ENCODE results near the gene PLD1.
"Not testable (repeated sequence)": the region's sequence is repeated elsewhere in the genome, so short reads cannot be mapped to it uniquely, and the experiment has no call there.

PLD1 gene

DNA sequence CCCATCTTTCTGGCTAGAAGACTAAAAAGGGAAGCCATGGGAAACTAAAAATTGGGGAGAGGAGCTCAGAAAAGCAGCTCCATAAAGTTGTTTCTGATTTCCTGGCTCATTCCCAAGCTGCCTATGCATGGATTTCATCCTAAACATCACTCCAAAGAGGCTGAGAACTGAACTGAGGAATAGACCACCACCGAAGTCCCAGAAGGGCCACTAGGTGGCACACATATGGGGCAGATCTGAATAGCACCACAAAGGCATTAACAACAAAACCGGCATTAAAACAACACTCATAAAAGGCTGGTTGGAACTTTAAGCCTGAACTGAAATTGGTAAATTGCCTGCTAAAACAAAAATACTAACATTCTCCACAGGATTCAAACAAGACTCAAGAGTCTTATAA, 106.3 kb downstream of the PLD1 start:
- intact Hi-C loops (cut with micrococcal nuclease), result loop anchor here (5.0 kb wide), 1 partner anchor 68 kb away; no protein-coding TSS in a partner anchor
- no peaks in the 10 kb centered on the region for H3K27me3 Mint-ChIP-seq
- H3K27ac Mint-ChIP-seq, result no peak overlapping the region
- H3K4me3 Mint-ChIP-seq, result no peak overlapping the region
- no peaks in the 10 kb centered on the region for H3K4me1 Mint-ChIP-seq (ENCODE audit: low read depth)
- H3K36me3 Mint-ChIP-seq (ENCODE audit: low read depth), result peaks cover 50% of the 10 kb centered on the region
- no peaks in the 10 kb centered on the region for H3K9me3 Mint-ChIP-seq

DNA sequence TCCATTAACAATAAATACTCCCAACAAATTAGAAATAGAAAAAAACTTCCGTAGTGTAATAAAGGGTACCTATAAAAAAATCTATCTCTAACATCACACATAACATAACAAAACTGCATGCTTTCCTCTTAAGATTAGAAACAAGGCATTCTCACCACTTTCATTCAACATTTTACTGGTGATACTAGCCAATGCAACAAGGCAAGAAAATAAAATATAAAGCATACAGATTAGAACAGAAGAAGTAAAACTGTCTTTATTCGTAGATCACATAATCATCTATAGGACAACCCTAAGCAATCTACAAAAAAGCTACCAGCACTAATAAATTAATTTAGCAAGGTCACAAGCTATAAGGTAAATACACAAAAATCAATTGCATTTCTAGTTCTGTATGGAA, 107.1 kb downstream of the PLD1 start:
- intact Hi-C loops (cut with micrococcal nuclease), result loop anchor here (5.0 kb wide), 1 partner anchor 69 kb away; no protein-coding TSS in a partner anchor
- no peaks in the 10 kb centered on the region for H3K27me3 Mint-ChIP-seq
- H3K27ac Mint-ChIP-seq, result no peak overlapping the region
- H3K4me1 Mint-ChIP-seq (ENCODE audit: low read depth), result no peaks in the 10 kb centered on the region
- H3K36me3 Mint-ChIP-seq (ENCODE audit: low read depth), result peaks cover 55% of the 10 kb centered on the region
- H3K4me3 Mint-ChIP-seq, result no peak overlapping the region
- H3K9me3 Mint-ChIP-seq, result no peaks in the 10 kb centered on the region

DNA sequence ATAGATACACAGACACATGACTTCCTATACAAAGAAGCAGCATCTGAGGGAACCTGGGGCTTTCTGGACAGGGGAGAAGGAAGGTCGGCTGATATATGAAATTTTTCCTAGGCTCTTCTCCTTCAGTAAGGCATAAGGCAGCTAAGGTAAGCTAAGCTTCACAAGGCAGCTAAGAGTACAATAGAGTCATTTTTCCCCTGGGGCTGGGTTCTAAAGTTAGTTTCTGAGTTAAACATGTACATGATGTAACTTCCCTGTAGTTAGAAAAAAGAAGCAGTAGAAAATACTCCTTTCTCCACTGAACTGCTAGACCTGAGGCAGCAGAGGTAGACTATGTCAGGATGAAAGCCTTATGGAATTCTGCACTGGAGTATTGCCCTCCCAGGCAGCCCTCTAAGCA, 109.6 kb downstream of the PLD1 start:
- no peaks in the 10 kb centered on the region for H3K27me3 Mint-ChIP-seq
- no peak overlapping the region for H3K4me3 Mint-ChIP-seq
- H3K9me3 Mint-ChIP-seq, result no peaks in the 10 kb centered on the region

DNA sequence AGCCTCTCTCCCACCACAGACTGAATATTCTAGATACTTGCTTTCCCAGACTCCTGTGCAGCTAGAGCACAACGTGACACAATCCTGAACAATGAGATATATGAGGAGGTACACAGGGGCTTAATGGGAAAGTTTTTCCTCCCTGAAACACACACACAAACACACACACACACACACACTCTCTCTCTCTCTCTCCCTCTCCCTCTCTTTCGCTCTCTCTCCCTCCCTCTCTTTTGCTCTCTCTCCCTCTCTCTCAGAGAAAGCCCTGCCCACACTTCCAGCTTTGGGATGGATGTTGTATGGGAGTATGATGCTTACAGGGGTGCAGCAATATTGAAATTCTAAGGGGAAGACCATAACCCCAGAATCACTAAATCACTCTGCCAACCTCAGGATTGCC, 110.1 kb downstream of the PLD1 start:
- intact Hi-C loops (cut with micrococcal nuclease), result loop anchor here (5.0 kb wide), 1 partner anchor 72 kb away; no protein-coding TSS in a partner anchor
- Mint-ChIP-seq H3K36me3 (ENCODE audit: low read depth) (peaks cover 50% of the 10 kb centered on the region), H3K27ac (no peak overlapping the region), H3K4me3 (no peak overlapping the region), H3K27me3 (no peaks in the 10 kb centered on the region), H3K4me1 (ENCODE audit: low read depth) (no peaks in the 10 kb centered on the region), H3K9me3 (no peaks in the 10 kb centered on the region)

More for the DNA sequence above, 109.6 kb downstream of the PLD1 start:
- peaks cover 52% of the 10 kb centered on the region for H3K36me3 Mint-ChIP-seq (ENCODE audit: low read depth)
- intact Hi-C loops (cut with micrococcal nuclease), result loop anchor here (5.0 kb wide), 1 partner anchor 72 kb away; no protein-coding TSS in a partner anchor
- no peaks in the 10 kb centered on the region for H3K4me1 Mint-ChIP-seq (ENCODE audit: low read depth)
- H3K27ac Mint-ChIP-seq, result no peak overlapping the region

DNA sequence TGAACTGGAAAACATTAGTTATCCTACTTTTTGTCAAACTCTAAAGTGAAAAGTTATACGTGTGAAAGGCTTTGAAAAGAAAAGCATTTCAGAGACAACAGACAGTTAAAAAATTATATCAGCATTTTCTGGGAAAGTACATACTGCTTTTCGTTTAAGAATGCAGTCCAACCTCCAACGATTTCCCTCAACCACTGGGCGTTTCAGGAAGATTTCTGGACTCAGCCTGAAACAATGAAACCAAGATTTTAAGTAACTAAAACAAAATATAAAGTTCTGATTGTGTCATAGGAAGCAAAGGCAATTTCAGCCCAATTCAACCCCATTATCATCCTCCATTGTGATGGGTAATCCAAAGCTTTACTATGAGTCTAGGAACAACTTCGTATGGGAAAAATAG, 110.7 kb downstream of the PLD1 start:
- Mint-ChIP-seq H3K4me1 (ENCODE audit: low read depth) (no peaks in the 10 kb centered on the region), H3K27me3 (no peaks in the 10 kb centered on the region), H3K9me3 (no peaks in the 10 kb centered on the region), H3K36me3 (ENCODE audit: low read depth) (peaks cover 44% of the 10 kb centered on the region), H3K27ac (no peak overlapping the region), H3K4me3 (no peak overlapping the region)
- intact Hi-C loops (cut with micrococcal nuclease), result no loop called here

DNA sequence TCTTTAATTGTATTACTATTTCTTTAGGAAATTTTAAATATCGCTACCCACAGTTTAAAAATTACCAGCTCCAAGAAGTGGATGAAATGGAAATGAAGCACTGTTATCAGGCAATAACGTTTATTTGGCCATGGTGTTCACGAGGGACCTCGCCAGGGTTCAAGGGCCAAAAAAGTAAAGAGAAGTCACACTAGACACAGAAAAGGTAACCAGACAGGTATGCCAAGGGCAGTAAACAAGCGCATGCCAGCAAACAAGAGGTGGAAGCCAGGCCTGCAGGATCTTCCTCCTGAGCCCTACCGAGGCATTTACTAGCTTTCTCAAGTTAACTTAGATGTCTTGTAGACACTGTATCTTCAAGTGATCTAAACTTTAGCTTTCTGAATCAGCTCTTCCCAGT, 113.5 kb downstream of the PLD1 start:
- intact Hi-C loops (cut with micrococcal nuclease), result no loop called here
- H3K27me3 Mint-ChIP-seq, result no peaks in the 10 kb centered on the region
- no peak overlapping the region for H3K4me3 Mint-ChIP-seq
- H3K27ac Mint-ChIP-seq, result no peak overlapping the region
- H3K9me3 Mint-ChIP-seq, result no peaks in the 10 kb centered on the region
- H3K4me1 Mint-ChIP-seq (ENCODE audit: low read depth), result no peaks in the 10 kb centered on the region
- H3K36me3 Mint-ChIP-seq (ENCODE audit: low read depth), result peaks cover 38% of the 10 kb centered on the region

DNA sequence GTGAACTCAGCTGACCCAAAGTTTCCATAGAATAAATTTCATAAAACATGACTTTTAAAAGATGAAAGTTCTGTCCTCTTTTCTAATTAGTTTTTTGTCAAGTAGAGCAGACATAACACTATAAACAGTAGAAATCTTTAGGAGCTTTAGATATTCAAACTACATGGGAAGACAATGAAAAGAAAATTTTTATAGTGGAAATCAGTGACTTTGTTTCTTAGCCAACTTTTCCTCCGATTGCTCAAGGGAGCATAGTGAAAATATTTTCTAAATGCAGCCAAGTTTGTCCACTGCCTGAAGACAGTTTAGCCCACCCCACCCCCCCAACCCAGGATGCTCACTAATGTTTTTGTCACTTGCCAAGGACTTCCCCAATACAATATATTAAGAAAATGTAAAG, 114.9 kb downstream of the PLD1 start:
- Mint-ChIP-seq H3K4me3 (no peak overlapping the region), H3K4me1 (ENCODE audit: low read depth) (peaks cover 8% of the 10 kb centered on the region), H3K27me3 (no peaks in the 10 kb centered on the region), H3K27ac (no peak overlapping the region), H3K9me3 (no peaks in the 10 kb centered on the region), H3K36me3 (ENCODE audit: low read depth) (peaks cover 40% of the 10 kb centered on the region)
- intact Hi-C loops (cut with micrococcal nuclease), result no loop called here

DNA sequence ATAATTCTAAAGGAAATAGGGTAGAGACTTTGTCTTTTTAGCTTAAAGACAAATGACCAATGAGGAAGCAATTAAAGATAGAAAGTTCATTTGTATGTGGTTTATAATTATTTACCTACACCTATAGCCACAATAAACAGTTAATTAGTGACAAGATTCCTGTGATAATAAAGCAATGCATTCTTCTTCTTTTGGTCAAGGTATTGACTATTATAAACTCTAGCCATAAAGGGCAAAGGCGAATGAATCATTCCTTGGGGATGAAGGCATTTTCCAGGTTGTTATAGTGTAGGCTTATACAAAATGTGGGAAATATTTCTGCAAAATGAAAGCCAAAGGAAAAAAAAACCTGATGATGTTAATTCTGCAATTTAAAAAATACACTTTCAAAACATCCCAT, 115.4 kb downstream of the PLD1 start:
- H3K9me3 Mint-ChIP-seq, result no peaks in the 10 kb centered on the region
- intact Hi-C loops (cut with micrococcal nuclease), result no loop called here
- H3K27me3 Mint-ChIP-seq, result no peaks in the 10 kb centered on the region
- H3K4me1 Mint-ChIP-seq (ENCODE audit: low read depth), result peaks cover 14% of the 10 kb centered on the region
- H3K4me3 Mint-ChIP-seq, result no peak overlapping the region
- peaks cover 40% of the 10 kb centered on the region for H3K36me3 Mint-ChIP-seq (ENCODE audit: low read depth)
- H3K27ac Mint-ChIP-seq, result no peak overlapping the region

DNA sequence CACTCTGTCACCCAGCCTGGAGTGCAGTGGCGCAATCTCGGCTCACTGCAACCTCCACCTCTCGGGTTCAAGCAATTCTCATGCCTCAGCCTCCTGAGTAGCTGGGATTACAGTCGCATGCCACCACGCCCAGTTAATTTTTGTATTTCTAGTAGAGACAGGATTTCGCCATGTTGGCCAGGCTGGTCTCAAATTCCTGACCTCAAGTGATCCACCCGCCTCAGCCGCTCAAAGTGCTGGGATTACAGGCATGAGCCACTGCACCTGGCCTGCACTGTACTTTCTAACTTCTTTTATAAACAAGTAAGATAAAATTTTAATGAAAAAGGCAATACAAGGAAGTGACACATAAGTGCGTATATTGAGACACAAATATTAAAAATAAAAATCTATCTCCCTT, 117.7 kb downstream of the PLD1 start:
- intact Hi-C loops (cut with micrococcal nuclease); H3K27ac Mint-ChIP-seq; H3K27me3 Mint-ChIP-seq; H3K9me3 Mint-ChIP-seq; H3K4me3 Mint-ChIP-seq: not testable (repeated sequence)
- H3K4me1 Mint-ChIP-seq (ENCODE audit: low read depth), result peaks cover 14% of the 10 kb centered on the region
- H3K36me3 Mint-ChIP-seq (ENCODE audit: low read depth), result peaks cover 41% of the 10 kb centered on the region

DNA sequence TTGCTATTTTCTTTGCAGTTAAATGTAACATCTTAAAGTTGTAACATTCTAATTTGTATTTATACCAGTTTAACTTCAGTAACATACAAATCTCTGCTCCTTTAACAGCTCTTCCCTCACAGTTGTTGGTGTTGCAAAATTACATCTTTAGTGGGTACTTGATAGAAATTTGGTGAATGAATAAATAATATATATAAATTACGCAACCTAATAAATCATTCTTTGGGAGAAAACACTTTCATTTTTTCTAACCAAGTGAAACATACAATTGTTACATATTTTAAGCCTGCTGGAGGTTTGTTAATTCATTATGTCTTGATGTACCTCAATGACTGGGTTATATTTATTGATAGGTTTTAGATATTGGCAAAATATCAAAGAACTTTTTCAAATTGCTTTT, 118.8 kb downstream of the PLD1 start:
- H3K27me3 Mint-ChIP-seq, result no peaks in the 10 kb centered on the region
- H3K4me3 Mint-ChIP-seq, result no peak overlapping the region
- H3K4me1 Mint-ChIP-seq (ENCODE audit: low read depth), result peaks cover 14% of the 10 kb centered on the region
- intact Hi-C loops (cut with micrococcal nuclease), result no loop called here
- H3K9me3 Mint-ChIP-seq, result no peaks in the 10 kb centered on the region
- no peak overlapping the region for H3K27ac Mint-ChIP-seq
- peaks cover 31% of the 10 kb centered on the region for H3K36me3 Mint-ChIP-seq (ENCODE audit: low read depth)

DNA sequence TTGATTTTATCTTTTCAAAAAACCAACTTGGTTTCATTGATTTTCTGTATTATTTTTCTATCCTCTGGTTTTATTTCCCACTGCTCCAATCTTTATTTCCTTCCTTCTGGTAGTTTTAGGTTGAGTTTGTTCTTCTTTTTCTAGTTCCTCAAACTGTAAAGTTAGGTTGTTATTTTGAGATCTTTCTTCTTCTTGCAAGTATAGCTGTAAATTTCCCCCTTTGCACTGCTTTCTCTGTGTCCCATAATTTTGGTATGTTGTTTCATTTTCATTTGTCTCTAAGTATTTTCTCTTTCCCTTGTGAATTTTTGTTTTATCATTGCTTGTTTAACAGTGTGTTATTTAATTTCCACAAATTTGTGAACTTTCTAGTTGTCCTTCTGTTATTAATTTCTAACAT, 120.0 kb downstream of the PLD1 start:
- peak overlapping the region; percentile 14 for H3K4me3 Mint-ChIP-seq
- intact Hi-C loops (cut with micrococcal nuclease), result no loop called here
- no peaks in the 10 kb centered on the region for H3K27me3 Mint-ChIP-seq
- no peaks in the 10 kb centered on the region for H3K9me3 Mint-ChIP-seq
- H3K4me1 Mint-ChIP-seq (ENCODE audit: low read depth), result peaks cover 14% of the 10 kb centered on the region
- peak overlapping the region; percentile 23 for H3K27ac Mint-ChIP-seq
- peaks cover 42% of the 10 kb centered on the region for H3K36me3 Mint-ChIP-seq (ENCODE audit: low read depth)

DNA sequence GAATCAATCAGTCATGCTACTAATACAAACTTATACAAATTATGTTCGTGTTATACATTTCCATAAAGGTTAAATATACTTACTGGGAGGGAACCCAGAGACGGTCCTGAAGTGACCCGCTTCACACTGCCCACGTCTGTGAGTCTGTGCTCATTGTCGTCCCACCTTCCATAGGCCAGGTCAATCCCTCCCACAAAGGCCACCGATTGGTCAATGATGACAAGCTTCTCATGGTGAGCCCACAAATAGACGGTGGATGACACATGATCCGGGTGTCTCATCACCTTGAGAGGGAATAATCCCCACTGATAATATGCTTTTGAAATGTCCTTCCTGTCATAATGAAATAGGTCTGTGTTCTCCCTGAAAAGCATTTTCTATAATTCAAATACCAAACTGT, 121.7 kb downstream of the PLD1 start:
- Mint-ChIP-seq H3K4me1 (ENCODE audit: low read depth) (peaks cover 14% of the 10 kb centered on the region), H3K27ac (no peak overlapping the region), H3K36me3 (ENCODE audit: low read depth) (peaks cover 59% of the 10 kb centered on the region), H3K9me3 (no peaks in the 10 kb centered on the region), H3K27me3 (no peaks in the 10 kb centered on the region), H3K4me3 (no peak overlapping the region)
- intact Hi-C loops (cut with micrococcal nuclease), result no loop called here

DNA sequence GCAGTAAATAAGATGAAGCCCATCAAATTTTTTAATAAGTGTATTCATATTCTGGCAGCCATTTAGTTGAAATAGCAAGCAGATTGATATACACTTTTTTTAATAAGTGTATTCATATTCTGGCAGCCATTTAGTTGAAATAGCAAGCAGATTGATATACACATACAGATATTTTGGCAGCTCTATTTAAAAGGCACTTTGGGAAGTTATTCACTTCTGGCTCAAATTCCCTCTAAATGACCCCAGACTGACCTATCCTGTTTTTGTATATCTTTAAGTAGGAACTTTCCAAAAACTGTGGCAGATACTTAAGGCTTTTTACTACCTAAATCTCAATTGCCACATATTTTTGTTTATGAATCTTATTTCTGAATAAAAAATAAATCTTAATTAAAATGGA, 122.3 kb downstream of the PLD1 start:
- no peaks in the 10 kb centered on the region for H3K27me3 Mint-ChIP-seq
- H3K36me3 Mint-ChIP-seq (ENCODE audit: low read depth), result peaks cover 59% of the 10 kb centered on the region
- H3K4me3 Mint-ChIP-seq, result no peak overlapping the region
- H3K27ac Mint-ChIP-seq, result no peak overlapping the region
- H3K4me1 Mint-ChIP-seq (ENCODE audit: low read depth), result peaks cover 14% of the 10 kb centered on the region
- intact Hi-C loops (cut with micrococcal nuclease), result no loop called here
- H3K9me3 Mint-ChIP-seq, result no peaks in the 10 kb centered on the region

DNA sequence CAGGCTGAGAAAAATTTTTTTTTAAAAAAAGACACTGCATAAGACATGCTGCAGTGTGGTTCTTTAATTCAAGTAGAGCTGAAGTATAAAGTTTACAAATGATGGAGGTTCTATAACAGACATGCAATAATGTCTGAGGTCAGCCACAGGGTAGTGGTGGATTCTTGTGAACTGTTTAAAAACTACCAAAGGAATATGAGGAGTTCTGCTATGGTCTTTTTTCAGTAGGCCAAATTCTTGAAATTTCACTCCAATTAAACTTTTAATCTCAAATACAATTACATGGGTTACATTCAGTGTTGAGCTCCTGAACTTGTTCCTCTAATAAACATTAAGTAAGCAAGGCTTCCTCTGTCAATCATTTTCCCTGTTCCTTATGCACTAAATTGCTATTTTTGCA, 122.7 kb downstream of the PLD1 start:
- Mint-ChIP-seq H3K36me3 (ENCODE audit: low read depth) (peaks cover 61% of the 10 kb centered on the region), H3K27ac (no peak overlapping the region), H3K4me1 (ENCODE audit: low read depth) (peaks cover 14% of the 10 kb centered on the region), H3K9me3 (no peaks in the 10 kb centered on the region), H3K4me3 (no peak overlapping the region), H3K27me3 (no peaks in the 10 kb centered on the region)
- intact Hi-C loops (cut with micrococcal nuclease), result no loop called here

DNA sequence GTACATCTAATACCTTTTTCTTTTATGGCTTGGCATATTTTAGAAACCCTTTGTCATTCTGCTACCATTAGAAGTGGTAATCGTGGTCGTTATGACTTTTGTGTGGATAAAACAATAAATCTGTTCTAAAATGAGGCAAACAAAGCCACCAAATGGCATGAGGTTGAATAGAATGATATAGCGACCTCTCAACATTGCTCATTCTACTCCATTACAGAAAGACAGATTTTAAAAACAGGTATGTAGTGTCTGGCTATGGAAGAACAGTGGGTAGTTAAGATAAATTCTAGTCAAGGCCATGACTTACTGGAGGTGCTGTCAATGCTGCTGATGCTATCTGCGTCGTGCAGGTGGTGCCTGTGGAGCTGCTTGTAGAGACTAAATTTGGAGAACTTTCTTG, 123.2 kb downstream of the PLD1 start:
- H3K27me3 Mint-ChIP-seq, result no peaks in the 10 kb centered on the region
- H3K27ac Mint-ChIP-seq, result no peak overlapping the region
- peaks cover 57% of the 10 kb centered on the region for H3K36me3 Mint-ChIP-seq (ENCODE audit: low read depth)
- no peaks in the 10 kb centered on the region for H3K9me3 Mint-ChIP-seq
- H3K4me3 Mint-ChIP-seq, result no peak overlapping the region
- peaks cover 14% of the 10 kb centered on the region for H3K4me1 Mint-ChIP-seq (ENCODE audit: low read depth)
- intact Hi-C loops (cut with micrococcal nuclease), result no loop called here
